ENCODE data around the gene API5.

- TF ChIP-seq SIN3A (IDR thresholded peaks at IDR 0.05; ENCODE audit: low read depth), result no peak
- TF ChIP-seq EZH2 (IDR thresholded peaks at IDR 0.05), result no peak
- TF ChIP-seq MAX (IDR thresholded peaks at IDR 0.05), result no peak
- no peak for TF ChIP-seq CTCF (IDR thresholded peaks at IDR 0.05 in 2 of 3, conservative IDR thresholded peaks at IDR 0.05 in 1 of 3; ENCODE audit: borderline replicate concordance in 1 of 3, insufficient read depth in 1 of 3, low read depth in 2 of 3, low read length in 2 of 3)
- no peak for TF ChIP-seq ZNF274 (IDR thresholded peaks at IDR 0.05; ENCODE audit: low read depth, low read length)
- no peak for TF ChIP-seq EGR1 (IDR thresholded peaks at IDR 0.05; ENCODE audit: low read depth)
- TF ChIP-seq ELF1 (IDR thresholded peaks at IDR 0.05; ENCODE audit: borderline replicate concordance, low read depth), result no peak
- TF ChIP-seq FOSL1 (IDR thresholded peaks at IDR 0.05; ENCODE audit: low read depth), result no peak
- TF ChIP-seq POLR2AphosphoS5 (IDR thresholded peaks at IDR 0.05; ENCODE audit: low read depth, low read length), result no peak
- no peak for TF ChIP-seq POLR2A (IDR thresholded peaks at IDR 0.05; ENCODE audit: borderline replicate concordance, extremely low read depth, insufficient read depth, insufficient read length)
Observed at GRCh38 chr11:43267856-43268580, 43.8 kb upstream of the API5 start.
